SJCRH30 (cell line): ENCODE data around the gene CMTM7. TPM values are rescaled to one million over a fixed set of nuclear protein-coding genes. Genes with fewer than 3 reads are reported as not detected.

Experiments used
- DNase-seq, 2 experiments: peaks; one replicate each; pipeline ENCODE4 v3.0.0-alpha.2; 2015 to 2020
- H3K27ac ChIP-seq: fragments of 250-450 bp; sonication (Bioruptor Pico); 2 replicates; pipeline ENCODE4 v1.5.1; 2020; ENCODE audit warnings: mild to moderate bottlenecking, moderate library complexity
- H3K27me3 ChIP-seq: fragments of 250-450 bp; sonication (Bioruptor Pico); 2 replicates; pipeline ENCODE4 v1.5.1; 2020; ENCODE audit warnings: mild to moderate bottlenecking, moderate library complexity
- H3K36me3 ChIP-seq: fragments of 250-450 bp; sonication (Bioruptor Pico); 2 replicates; pipeline ENCODE4 v1.5.1; 2020; ENCODE audit warnings: mild to moderate bottlenecking, moderate library complexity
- H3K4me1 ChIP-seq: fragments of 250-450 bp; sonication (Bioruptor Pico); 2 replicates; pipeline ENCODE4 v1.5.1; 2020; ENCODE audit warnings: mild to moderate bottlenecking, moderate library complexity
- H3K4me3 ChIP-seq: fragments of 250-450 bp; sonication (Bioruptor Pico); 2 replicates; pipeline ENCODE4 v1.5.1; 2020; ENCODE audit warnings: mild to moderate bottlenecking, moderate library complexity
- H3K9me3 ChIP-seq: fragments of 250-450 bp; sonication (Bioruptor Pico); replicated peaks from 2 replicates; pipeline ENCODE4 v1.5.1; 2020; ENCODE audit warnings: mild to moderate bottlenecking, moderate library complexity
- total RNA-seq: library from RNA; depleted of rRNA; stranded (reverse); fragments of >200 nt; shearing (Covaris generic); gene quantifications from 2 replicates; pipeline ENCODE4 v1.2.3, GENCODE V29; 2014

The CMTM7 gene
- total RNA-seq, 1 experiment from 2014 or later = 16.3 TPM

DNA sequence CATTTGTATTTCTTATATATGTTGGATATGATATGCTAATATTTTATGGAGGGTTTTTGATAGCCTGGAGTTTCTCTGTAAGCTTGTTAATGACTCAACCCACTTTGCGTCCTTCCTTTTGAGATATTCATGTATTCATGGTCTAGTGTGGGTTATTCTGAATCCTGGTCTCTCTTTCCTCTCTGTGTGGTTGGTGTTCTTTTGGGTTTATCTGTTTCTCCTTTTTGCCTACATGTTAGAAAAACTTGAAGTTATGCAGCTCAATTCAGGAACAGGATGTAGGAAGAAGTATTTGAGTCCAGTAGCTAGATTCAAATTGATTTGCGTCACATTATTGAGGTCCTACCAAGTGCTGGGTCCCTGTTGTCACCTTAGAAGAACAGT is 28.1 kb downstream of the CMTM7 start:
- H3K4me3 ChIP-seq = no peak overlapping the region

DNA sequence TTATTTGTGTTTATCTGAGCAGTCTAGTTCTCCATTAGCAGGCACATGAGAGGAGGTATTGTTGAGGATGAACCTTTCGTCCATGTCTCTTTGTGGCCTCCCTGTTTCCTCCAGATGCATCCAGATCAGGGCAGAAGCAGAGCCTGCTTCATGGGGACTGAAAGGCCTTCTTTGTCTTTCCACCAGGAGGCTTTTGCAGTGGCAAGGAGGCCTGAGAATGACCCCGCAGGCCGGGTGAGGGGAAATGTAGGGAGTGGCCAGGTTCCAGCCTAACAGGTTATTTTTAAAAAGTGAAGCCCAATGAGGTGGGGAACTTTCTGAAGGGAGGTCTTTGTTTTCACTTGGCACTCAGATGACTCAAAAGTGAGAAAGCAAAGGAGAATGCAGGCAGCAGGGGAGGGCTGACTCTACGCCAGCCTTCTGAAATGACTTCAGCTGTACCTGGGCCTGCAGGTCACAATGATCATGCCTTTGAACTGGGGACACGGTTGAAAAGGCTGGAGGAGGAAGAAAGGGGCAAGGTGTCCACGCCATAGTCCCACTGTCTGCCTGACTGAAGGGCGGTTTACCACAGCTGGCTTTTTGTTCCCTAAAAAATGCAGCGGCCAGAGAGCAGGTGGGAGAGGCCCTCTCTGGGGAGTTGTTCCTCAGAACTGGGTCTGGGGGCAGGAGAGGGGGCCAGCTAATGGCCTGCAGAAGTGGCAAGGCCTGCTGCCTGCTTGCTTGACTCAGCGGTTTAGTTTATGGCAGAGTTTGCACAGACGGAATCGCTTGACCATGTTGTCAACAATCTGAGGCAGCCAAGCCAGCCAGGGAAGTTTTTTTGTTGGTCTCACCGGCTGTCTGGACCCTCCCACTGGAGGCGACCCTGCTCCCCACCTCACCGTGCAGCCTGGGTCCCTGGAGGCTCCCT is 28.7 kb downstream of the CMTM7 start:
- no peaks in the 10 kb centered on the region for H3K36me3 ChIP-seq
- H3K9me3 ChIP-seq = no peaks in the 10 kb centered on the region
- peak; percentile 31 to 59 for DNase-seq
- no peak overlapping the region for H3K4me3 ChIP-seq
- H3K4me1 ChIP-seq = peaks cover 34% of the 10 kb centered on the region
- no peaks in the 10 kb centered on the region for H3K27me3 ChIP-seq
- peak overlapping the region; percentile 50 for H3K27ac ChIP-seq

More for the DNA sequence above, 28.1 kb downstream of the CMTM7 start:
- H3K4me1 ChIP-seq = peaks cover 34% of the 10 kb centered on the region
- H3K36me3 ChIP-seq = no peaks in the 10 kb centered on the region
- no peak for DNase-seq
- H3K9me3 ChIP-seq = no peaks in the 10 kb centered on the region
- H3K27ac ChIP-seq = peak overlapping the region; percentile 50
- H3K27me3 ChIP-seq = no peaks in the 10 kb centered on the region

DNA sequence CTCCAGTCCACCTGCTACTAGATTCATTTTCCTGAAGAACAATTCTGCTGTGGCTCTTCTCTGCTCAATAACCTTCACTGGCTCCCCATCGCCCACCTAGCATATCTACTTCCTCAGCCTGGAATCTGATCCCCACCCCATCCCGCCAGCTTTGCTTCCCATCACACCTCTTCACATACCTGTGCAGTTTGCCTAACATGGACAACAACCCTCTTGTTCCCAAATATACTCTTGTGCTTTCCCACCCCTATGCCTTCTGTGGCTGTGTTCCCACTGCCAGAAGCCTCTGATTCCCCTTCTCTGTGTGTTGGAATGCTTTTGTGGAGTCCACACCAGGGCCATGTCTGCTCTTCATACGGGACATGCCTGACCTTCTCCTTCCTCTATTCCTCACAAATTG is 29.5 kb downstream of the CMTM7 start:
- Histone ChIP-seq H3K36me3 (no peaks in the 10 kb centered on the region), H3K27ac (no peak overlapping the region), H3K9me3 (no peaks in the 10 kb centered on the region), H3K4me1 (peaks cover 34% of the 10 kb centered on the region), H3K27me3 (no peaks in the 10 kb centered on the region), H3K4me3 (no peak overlapping the region)
- no peak for DNase-seq

DNA sequence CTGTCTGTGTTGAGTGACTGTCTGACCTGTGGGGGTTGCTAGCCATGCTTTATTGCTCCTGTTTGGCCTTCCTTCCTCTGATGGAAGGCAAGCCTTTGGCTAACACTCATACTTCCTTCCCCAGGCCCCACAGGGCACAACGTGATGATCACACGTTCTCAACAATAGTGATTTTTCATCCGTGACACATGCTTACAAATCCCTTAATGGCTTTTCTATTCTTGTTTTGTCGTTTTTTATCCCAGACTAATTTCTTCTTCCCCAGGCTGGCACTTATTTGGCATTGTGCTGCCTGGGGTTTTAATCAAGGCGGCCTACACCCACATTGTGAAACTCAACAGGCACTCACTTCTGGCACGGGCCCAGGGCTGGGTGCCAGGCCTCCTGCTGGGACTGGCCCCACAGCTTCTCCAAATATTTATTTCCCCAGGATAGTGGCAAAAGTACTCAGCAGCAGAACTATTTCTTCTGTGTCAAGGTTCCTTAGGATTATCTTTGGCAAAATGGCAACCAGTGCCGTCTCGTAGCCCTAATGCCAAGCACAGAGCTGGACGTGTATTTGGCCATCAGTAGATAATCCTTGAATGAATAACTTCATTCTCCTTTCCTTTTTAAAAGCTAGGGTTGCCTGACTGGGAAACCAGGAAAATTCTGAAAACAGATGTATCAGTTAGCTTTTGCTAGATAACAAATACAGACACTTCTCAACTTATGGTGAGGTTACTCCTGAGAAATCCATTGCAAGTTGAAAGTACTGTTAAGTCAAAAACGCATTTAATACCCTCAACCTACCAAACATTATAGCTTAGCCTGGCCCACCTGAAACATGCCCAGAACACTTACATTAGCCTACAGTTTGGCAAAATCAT is 30.6 kb downstream of the CMTM7 start:
- Histone ChIP-seq H3K27me3 (no peaks in the 10 kb centered on the region), H3K4me1 (peaks cover 34% of the 10 kb centered on the region), H3K4me3 (no peak overlapping the region), H3K36me3 (no peaks in the 10 kb centered on the region), H3K9me3 (no peaks in the 10 kb centered on the region), H3K27ac (no peak overlapping the region)
- peak; percentile 16 to 46 for DNase-seq

DNA sequence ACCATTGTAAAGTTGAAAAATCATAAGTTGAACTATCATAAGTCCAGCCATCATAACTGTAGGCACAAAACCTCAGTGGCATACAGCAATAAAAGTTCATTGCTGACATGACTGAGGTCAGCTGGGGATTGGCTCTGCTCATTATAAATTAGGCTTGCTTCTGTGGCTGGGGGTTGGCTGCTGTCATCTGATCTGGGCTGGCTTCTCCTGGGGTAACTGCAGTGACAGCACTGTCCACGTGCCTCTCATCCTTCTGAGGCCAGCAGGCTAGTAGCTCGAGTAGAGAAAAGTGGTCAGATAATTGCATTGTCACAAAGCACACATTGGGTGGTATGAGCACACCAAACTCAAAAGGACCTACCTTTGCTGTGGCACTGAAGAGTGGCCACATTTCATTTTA is 31.3 kb downstream of the CMTM7 start:
- no peak overlapping the region for H3K27ac ChIP-seq

DNA sequence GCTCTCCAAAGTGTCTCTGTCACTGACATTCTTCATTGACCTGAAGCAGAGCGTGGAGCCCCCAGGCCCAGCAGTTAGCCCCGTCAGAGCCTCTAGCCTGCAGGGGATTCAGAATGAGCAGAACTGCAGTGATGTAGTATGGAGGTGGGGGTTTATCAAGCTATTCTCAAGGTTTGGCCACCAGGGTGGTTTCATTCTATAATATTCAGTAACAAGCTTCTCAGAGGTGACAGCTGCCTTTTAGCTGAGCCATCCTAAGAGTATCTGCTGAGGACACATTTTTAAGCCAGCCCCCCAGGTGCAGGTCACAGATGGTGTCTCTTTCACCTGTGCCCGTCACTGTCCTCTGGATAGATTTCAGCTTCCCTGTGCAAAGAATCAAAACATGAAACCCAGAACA is 31.9 kb downstream of the CMTM7 start:
- DNase-seq = no peak
- no peak overlapping the region for H3K27ac ChIP-seq
- no peaks in the 10 kb centered on the region for H3K27me3 ChIP-seq
- no peaks in the 10 kb centered on the region for H3K9me3 ChIP-seq
- peaks cover 34% of the 10 kb centered on the region for H3K4me1 ChIP-seq
- H3K4me3 ChIP-seq = no peak overlapping the region
- H3K36me3 ChIP-seq = no peaks in the 10 kb centered on the region

More for the DNA sequence above, 31.3 kb downstream of the CMTM7 start:
- Histone ChIP-seq H3K4me1 (peaks cover 34% of the 10 kb centered on the region), H3K36me3 (no peaks in the 10 kb centered on the region), H3K9me3 (no peaks in the 10 kb centered on the region), H3K27me3 (no peaks in the 10 kb centered on the region), H3K4me3 (no peak overlapping the region)
- peak; percentile 37 to 58 for DNase-seq

DNA sequence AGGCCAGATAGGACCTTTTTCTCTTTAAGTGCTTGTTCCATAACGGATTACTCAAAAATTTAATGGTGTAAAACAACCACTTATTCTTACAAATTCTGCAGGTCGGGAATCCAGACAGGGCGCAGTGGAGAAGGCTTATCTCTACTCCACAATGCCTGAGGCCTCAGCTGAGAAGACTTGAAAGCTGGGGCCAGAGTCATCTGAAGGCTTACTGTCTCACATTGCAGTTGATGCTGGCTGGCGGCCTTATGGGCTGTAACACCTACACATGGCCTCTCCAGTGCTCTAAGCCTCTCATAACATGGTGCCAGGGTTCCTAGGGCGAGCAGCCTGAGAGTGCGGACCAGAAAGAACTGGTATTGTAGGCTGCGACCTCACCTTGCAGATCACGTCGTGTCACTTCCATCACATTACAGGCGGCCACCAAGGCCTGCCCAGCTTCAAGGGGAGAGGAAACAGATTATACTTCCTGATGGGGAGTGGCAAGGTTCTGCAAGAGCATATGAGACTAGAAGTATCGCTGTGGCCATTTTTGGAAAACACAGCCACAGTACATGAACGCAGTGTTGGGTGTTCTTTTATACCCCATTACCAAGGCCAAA is 32.4 kb downstream of the CMTM7 start:
- no peak for DNase-seq
- Histone ChIP-seq H3K27ac (no peak overlapping the region), H3K4me1 (peaks cover 34% of the 10 kb centered on the region), H3K9me3 (no peaks in the 10 kb centered on the region), H3K27me3 (no peaks in the 10 kb centered on the region), H3K4me3 (no peak overlapping the region), H3K36me3 (no peaks in the 10 kb centered on the region)

DNA sequence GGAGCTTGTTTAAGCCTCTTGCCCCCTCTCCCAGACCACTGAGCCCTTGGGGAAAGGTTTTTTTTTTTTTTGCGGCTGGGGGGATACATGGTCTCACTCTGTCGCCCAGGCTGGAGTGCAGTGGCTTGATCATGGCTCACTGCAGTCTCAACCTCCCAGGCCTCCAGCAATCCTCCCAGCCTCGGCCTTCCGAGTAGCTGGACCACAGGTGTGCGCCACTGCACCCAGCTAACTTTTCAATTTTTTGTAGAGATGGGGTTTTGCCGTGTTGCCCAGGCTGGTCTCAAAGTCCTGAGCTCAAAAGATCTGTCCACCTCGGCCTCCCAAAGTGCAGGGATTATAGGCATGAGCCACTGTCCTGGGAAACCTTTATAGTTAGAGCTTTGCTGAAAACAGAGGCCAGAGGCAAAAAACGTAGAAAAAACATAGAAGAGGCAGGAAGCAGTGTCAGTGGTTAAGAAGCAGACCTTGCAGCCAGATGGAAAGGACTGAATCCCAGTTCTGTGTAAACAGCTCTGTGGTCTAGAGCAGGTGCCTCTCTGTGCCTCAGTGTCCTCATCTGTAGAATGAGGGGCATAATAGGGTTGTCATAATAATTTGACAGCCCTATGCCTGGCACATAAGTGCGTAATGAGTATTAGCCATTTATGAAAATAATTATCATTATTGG is 33.1 kb downstream of the CMTM7 start:
- no peaks in the 10 kb centered on the region for H3K9me3 ChIP-seq
- peaks cover 34% of the 10 kb centered on the region for H3K4me1 ChIP-seq
- DNase-seq = no peak
- H3K4me3 ChIP-seq = no peak overlapping the region
- H3K36me3 ChIP-seq = no peaks in the 10 kb centered on the region
- H3K27me3 ChIP-seq = no peaks in the 10 kb centered on the region
- H3K27ac ChIP-seq = no peak overlapping the region

DNA sequence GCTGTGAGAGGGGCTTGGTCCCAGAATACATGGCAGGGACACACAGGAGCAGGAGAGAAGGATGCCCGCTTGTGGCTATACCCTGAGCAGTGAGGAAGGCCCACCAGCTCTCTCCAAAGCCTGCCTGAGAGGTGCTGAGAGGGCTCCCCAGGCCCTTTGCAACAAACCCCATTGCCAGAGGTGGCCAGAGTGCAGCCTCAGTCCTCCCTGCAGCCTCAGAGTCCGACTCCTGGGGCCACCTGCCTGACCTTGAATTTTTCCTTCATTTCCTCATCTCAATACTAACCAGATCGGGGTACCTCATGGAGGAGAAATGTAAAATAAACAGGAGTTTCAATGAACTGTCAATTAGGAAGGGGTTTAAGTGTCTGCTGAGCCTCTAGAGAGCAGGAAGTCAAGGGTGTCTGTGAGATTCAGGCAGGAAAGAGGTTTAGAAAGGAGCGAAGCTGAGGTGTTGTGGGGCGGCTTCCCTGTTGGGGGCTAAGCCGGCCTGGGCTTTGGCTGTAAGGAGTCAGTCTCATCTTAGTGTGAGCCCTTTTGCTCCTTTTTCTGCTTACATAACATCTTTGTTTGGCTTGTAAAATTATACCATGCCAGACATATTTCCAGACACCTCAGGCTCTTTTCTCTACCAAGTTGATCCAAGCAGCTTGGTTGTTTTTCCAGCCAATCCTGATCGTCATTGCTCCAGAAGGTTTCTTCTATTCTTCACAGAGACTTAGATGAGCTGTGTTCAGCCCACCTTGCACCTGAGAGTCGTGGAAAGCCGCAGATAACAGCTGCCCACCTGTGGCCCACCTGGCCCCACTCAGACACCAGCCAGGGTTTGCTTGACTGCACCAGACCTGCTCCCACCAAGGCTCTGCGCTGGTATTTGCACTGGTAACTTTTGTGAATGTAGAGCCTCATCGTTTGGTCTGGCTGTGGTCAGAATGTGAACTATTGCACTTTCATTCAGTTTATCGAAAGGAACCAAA is 36.7 kb downstream of the CMTM7 start:
- no peaks in the 10 kb centered on the region for H3K9me3 ChIP-seq
- peaks cover 4% of the 10 kb centered on the region for H3K4me1 ChIP-seq
- no peaks in the 10 kb centered on the region for H3K36me3 ChIP-seq
- DNase-seq = no peak
- H3K27me3 ChIP-seq = no peaks in the 10 kb centered on the region
- H3K27ac ChIP-seq = no peak overlapping the region
- no peak overlapping the region for H3K4me3 ChIP-seq

DNA sequence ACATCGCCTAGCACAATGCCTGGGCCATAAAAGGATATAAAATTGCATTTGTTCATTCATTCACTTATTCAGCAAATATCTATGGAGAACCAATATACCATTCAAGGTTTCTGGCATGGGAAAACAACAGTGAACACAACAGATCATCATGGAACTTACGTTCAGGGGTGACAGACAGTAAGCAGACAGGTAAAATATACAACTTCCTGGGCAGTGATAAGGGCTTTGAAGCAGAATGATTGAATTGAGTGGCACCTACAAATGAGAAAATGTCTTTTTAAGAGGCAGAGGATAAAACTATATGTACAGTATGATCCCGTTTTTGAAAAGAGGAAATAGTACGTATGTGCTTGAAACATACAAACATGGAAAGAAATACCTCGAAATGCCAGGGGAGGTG is 39.2 kb downstream of the CMTM7 start:
- Histone ChIP-seq H3K9me3 (no peaks in the 10 kb centered on the region), H3K36me3 (no peaks in the 10 kb centered on the region), H3K4me1 (no peaks in the 10 kb centered on the region), H3K27ac (no peak overlapping the region), H3K4me3 (no peak overlapping the region), H3K27me3 (no peaks in the 10 kb centered on the region)
- no peak for DNase-seq

DNA sequence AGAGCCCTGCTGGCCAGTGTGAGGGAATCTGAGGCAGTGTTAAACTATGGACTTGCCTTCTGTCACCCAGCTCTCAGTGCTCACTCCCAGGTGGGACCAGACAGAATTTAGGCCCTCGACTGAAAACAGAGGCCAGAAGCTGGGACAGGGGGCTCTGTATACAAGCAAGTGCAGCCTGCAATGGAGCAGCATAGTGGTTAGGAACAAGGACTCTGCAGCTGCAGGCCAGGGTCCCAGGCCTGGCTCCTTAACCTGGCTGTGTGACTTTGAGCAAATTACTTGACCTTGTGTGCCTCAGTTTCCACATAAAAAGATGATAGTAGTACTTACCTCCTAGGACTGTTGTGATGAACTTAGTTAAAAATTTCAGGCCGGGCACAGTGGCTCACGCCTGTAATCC is 39.8 kb downstream of the CMTM7 start:
- Histone ChIP-seq H3K27me3 (no peaks in the 10 kb centered on the region), H3K27ac (no peak overlapping the region), H3K9me3 (no peaks in the 10 kb centered on the region), H3K4me1 (no peaks in the 10 kb centered on the region), H3K36me3 (no peaks in the 10 kb centered on the region), H3K4me3 (no peak overlapping the region)
- no peak for DNase-seq

DNA sequence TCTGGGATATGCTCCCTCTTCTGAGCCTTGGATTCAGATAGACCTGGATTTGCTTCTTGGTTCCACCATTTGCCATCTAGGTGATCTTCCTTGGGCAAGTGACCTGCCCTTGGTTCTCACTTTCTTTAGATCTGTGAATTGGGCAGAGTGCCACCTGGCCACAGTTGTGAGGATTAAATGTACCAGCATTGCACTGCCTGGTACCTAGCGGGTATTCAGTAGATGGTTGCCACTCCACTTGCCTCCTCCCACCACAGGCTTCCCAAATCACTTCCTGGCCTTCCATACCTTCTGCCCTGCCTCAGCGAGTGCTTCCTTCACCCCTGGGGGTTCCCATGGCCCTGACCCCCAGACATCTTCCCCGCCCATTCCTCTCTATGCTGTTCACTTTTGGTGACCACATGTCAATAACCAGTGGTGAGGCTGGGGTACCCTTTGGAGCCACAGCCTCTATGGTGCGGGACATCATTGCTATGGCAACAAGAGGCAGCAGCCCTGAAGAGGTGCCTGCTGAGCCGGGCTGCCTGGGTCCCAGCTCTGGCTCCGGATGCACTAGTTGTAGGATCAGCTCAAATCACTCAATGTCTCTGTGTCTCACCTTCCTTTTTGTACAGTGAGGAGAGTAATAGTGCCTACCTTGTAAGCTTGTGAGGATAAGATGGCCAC is 40.5 kb downstream of the CMTM7 start:
- Histone ChIP-seq H3K27me3 (no peaks in the 10 kb centered on the region), H3K9me3 (no peaks in the 10 kb centered on the region), H3K4me3 (no peak overlapping the region), H3K36me3 (no peaks in the 10 kb centered on the region), H3K4me1 (no peaks in the 10 kb centered on the region), H3K27ac (no peak overlapping the region)
- DNase-seq = no peak
